GM21381 (cell line): ENCODE data around the gene LRP11.
A peak's percentile ranks its signal among the peaks of the same experiment; 100 is the strongest.
"Not testable (repeated sequence)": the region's sequence is repeated elsewhere in the genome, so short reads cannot be mapped to it uniquely, and the experiment has no call there.

Source experiments
- ATAC-seq: cut with Tn5 transposase; IDR thresholded peaks from one replicate; pipeline ENCODE4 v1.9.1; 2021; ENCODE audit warnings: mild to moderate bottlenecking, moderate library complexity; ENCODE audit not compliant: unreplicated experiment

LRP11 gene

DNA sequence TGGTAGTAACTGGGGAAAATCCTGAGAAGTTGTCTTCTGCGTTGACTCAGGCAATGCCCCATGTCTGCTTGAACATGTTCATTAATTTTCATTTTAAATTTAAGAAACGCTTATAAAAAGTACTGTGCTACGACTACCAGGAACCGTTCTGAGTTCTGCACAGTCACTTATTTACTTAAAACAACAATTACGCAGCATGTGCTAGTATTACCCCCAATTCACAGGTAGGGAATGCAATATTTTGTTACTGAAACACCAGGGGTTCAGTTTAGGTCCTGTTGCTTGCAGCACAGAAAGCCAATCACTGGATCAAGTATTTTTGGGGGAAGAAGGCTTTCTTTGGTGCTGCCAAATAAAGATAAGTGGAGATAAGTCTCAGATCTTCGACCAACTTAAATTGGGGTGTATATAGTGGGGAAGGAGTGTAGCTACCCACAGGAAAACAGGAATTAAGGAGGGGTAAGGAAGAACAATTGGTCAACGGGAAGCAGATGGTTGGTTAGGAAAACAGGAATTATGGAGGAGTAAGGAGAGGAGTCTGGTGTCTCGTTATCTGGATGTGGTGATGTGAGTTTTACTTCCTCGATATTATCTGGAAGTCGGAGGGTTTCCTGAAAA is 5.2 kb upstream of the LRP11 start:
- no peak for ATAC-seq

DNA sequence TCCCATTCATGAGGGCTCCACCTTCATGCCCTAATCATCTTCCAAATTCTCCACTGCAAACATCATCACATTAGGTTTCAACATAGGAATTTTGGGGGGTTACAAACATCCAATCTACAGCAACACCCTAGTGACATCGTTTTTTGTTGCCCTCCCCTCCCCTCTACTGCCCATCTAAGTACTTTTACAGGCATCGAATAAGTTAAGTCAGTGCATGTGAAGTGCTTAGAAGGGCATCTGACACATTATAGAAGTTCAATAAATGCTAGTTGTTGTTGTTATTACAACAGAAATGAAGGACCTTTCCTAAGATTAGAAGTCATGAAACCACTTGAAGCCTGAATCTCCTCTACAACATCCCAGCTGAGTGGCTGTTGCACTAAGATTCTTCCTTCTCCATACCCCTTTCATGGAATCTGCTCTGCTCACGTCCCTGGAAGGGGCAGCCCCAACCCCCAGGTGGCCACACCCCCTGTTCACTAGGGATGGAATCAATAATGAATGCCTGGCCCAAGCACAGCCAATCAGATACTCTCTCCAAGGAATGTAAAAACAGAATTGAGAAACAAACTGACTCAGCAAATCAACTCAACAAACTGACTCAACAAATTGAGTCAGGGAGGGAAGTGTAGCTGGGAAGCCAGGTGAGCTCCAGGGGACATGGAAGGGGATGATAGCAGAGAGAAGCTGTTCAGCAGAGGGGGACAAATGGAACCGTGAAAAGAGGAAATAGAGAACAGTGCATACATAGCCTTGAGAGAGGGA is 3.9 kb upstream of the LRP11 start:
- ATAC-seq = no peak

DNA sequence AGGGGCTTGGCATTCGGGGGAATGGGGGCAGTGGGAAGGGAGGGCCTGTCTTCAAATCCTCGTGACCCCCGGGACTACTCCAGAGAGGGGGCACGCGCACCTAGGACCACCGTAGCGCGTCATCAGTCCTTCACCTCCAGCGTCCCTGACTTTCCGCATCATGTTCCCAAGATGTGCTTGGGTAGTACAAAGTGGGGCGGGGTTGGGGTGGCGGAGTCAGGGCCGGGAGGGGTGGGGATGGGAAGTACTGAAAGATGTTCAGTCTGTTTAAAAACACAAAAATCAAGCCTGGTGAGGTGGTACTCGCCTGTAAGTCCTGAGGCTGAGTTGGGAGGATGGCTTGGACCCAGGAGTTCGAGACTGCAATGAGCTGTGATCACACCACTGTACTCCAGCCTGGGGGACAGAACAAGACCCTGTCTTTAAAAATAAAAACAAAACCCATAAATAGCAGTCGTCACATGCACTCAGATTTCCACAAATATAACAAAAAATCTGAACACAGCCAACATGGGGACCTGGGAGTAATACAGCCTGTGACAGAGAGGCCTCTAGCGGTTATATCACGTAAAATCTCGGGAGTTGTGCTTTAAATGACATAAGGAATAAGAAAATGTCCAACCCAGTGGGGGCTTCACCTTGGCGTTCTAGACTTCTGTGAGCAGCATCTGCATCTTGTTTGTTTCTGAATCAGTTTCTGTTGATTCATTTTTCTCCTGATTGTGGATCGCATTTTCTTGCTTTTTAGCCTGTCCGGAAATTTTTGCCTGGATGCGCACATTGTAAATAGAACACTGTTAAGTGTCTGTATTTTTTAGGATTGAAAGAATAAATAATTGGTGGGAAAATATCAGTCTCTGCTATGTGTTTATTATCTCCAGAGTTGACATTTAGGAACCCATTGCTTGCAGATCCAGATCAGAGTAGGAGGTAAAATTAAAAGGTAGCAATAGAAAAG is 698 bp upstream of the LRP11 start:
- ATAC-seq = no peak

DNA sequence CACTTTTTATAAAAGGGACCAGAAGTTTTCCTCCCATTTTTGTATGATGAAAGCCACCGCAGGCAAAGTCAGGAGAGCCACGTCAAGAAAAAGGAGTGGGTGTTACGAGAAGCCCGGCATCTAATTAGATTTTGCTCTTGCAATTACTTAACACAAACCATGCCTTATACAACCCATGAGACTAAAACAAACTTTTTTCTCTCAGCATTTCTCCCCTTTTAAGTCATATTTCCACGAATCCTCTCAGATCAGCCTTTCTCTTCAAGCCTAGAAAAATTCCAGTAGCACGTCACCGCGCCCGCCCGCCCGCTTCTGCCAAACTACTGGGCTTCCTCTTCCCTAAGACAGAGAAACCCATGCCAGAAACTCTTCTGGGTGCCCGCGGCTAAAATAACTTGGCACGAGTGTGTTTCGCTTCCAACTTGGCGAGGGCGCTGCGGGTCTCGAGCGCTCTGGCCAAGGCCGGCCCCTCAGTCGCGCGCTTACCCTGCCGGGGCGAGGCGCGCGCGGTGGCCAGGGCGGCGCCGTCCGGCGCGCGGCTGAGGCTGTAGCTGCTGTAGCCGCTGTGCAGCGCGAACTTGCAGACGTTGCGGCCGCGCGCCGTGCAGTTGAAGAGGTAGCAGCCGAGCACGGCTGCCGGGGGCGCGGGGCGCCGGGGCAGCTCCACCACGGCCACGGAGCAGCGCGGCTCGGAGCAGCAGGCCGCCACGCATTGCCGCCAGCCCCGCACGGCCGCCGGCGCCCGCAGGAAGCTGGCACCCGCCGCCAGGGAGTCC is 1.0 kb downstream of the LRP11 start:
- ATAC-seq = peak; percentile 26

DNA sequence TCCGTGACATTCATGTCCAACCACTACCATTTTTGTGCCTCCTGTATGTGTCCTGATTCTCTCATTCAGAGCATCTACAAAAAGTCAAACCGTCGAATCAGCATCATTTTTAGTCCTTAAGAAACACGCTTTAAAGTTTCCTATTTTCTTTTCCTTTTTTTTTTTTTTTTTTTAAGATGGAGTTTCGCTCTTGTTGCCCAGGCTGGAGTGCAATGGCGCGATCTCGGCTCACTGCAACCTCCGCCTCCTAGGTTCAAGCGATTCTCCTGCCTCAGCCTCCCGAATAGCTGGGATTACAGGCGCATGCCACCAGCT is 1.8 kb downstream of the LRP11 start:
- not testable (repeated sequence) for ATAC-seq

DNA sequence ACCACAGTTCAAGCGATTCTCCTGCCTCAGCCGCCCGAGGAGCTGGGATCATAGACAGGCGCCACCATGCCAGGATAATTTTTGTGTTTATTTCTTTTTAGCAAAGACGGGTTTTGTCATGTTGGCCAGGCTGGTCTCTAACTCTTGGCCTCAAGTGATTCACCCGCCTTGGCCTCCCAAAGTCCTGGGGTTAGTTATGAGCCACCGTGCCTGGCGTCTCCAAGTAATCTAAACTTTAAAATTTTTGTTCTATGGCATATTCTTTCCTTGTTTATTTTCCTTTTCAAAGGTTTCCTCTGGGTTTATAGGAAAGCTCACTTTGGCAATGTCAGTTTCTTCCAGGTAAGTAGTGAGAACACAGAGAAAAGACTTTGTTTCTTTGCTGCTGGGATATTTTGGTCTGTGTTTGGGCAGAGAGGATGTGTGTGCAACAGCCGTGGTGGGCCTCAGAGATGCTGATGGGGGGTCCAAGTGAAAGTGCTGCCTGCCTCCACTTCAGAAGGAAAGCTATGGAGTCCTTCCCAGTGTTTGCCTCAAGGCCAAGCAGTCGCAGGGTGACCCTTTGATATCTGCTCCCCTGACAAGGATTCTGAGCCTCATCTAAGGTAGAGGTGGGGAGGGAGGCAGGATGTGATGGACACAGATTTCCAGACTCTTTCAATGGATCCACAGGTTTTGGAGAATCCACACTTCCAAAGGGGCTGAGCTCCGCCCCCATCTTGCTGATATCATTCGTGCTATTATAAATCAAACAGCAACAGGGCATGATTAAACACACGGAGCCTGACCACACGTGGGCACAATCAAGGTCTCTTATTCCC is 2.3 kb downstream of the LRP11 start:
- no peak for ATAC-seq

DNA sequence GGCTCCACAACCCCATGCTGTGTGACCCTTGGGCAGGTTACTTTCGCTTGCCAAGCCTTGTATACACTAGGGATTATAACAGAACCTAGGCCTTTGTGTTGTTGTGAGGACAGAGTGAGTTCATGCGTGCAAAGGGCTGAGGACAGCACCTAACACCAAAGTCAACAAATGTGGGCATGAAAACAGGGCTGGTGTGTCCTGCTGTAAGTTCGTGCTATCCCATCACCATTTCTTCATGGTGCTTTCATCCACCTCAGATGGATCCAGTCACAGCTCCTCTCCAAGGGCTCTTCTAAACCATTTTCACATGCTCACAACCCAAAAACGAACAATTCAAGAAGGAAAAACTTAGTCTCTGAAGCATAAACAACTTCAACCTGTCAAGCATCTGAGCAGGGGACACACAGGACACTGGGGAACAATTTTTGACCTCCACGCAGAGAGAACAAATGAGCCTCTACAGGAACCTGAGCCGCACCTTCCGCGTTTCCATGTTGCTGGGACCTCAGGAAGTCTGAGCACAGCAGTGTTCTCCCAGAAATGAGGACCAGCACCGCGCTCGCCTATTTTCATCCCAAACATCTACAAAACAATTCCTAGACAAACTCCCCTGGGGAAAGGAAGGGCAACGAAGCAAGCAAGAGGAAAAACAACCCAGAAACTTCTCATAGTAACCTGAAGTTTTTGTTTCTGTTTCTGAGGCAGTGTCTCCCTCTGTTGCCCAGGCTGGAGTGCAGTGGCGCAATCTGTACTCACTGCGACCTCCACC is 3.1 kb downstream of the LRP11 start:
- ATAC-seq = no peak

DNA sequence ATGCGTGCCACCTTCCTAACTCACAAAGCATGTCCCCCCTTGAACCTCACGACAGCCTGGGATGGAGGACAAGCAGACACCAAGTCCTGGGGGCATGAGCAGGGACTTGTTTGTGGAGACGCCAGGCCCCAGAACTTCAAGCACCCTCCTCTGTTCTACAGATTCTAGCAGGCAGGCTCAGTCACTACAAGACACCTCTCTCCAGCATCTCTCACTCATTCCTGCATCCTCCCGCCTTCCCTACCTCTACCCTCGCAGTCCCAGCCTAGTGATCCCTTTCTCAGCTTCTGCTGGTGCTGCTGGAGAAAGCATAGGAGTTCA is 3.7 kb downstream of the LRP11 start:
- ATAC-seq = no peak

DNA sequence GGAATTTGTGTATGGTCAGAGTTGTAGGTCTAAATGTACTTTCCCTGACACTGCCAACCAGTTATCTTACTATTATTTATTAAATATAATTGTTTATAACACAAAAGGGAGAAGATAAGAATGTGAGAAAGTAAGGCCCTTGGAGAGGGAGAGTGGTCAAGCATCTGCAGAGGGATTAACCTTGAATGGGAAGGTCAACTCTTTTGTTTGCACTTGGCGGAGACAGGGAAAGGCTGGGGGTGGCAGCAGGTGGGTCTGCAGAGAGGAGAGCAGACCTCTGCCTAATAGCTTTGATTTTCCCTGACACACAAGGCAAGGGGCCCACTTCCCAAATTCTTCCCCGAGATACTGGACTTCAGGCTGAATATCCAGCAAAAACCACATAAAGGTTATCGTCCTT is 4.2 kb downstream of the LRP11 start:
- no peak for ATAC-seq

DNA sequence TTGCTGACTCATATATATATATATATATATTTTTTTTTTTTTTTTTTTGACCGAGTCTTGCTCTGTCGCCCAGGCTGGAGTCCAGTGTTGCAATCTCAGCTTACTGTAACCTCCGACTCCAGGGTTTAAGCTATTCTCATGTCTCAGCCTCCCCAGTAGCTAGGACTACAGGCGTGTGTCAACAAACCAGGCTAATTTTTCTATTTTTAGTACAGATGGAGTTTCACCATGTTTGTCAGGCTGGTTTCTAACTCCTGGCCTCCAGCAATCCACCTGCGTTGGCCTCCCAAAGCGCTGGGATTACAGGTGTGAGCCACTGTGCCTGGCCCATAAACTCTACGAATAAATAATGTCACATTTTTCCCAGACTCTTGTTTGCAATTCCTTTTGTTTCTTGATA is 4.8 kb downstream of the LRP11 start:
- ATAC-seq = no peak

DNA sequence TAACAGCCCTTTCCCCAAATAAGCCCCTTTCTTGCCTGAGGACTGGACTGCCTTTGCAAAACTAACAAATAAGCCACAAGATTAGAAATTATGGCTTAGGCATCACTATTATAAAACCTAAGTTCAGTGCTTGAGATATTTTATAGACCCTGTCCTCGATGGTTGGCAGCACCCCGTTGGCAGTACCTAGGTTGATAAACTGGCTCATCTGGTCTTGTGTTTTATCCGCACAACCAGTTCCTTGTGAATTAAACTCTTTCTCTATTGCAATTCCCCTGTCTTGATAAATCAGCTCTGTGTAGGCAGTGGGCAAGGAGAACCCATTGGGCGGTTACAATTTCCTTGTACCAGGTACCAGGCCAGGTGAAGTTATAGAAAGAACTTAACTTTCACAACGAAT is 6.6 kb downstream of the LRP11 start:
- ATAC-seq = no peak

DNA sequence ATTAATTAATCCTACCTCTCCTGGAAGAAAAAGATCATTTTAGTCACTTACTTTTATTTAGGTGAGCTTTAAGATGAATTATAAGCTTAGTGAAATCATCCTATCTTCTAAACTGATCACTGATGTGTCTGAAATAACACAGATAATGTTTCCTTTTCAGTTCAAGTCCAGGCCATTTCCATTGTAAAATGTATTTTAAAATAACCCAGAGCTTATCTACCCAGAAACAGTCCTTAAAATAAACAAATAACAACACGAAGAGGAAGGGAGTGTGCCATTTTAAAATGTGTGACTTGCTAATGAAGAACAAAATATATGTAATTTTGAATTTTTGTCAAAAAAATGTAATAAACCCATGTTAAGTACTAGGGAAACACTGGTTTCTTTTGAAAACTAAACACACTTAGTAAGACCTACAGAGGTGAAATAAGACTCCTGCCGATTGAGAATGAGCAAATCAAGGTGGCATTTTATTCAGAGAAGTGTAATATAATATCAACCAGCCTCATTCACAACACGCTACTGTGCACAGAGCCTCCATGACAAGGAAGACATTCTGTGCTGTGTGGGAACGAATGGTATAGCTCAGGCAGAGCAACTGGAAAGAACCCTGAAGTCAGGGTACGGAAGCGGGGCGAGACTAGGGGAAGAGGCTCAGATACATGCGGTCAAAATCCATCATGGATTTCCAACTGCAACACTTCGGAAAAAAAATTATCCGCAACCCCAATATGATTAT is 7.7 kb downstream of the LRP11 start:
- ATAC-seq = no peak

DNA sequence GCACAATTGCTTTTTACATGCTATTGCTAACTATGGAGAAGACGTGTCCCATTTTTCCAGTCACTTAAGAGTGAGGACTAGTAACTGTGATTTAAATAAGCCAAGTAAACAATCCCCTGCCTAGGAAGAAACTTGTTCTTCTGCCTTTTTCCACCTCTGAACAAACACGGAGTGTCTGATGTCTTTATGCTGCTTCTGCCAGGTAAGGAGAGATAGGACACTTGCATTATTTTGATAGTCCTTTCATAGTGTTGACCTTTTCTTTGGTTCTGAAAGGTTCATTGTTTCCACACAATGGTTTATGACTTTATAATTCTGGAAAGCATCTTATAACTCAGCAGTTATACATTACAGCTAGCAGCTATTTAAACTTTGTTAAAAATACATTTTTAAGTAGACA is 8.4 kb downstream of the LRP11 start:
- ATAC-seq = no peak

DNA sequence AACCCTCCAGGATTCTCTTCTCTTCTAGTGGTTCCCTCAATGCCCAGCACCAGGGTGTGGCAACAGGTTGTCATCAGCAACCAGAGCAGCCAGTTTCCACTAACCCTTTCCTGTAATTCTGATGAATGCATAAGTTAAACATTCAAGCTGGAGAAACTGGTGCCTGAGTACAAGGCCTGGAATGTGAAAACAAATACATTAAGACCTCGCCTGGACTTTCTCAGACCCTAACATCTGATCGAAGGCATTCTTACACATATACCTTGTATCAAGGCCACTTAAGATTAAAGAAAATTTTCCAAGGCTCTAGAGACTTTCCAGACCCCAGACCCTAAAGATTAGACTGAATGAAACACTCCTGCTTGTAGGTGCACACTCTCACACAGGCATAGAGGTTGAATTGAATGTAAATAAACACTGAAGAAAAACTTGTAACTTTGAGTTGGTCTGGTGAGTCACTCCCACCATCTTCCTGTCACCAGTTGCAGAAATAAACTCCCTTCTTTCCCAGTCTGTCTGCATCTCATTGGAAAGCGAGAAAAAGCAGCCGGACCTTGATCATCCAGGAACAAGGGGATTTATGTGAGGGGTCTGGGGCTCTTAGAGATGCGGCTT is 9.0 kb downstream of the LRP11 start:
- ATAC-seq = no peak

DNA sequence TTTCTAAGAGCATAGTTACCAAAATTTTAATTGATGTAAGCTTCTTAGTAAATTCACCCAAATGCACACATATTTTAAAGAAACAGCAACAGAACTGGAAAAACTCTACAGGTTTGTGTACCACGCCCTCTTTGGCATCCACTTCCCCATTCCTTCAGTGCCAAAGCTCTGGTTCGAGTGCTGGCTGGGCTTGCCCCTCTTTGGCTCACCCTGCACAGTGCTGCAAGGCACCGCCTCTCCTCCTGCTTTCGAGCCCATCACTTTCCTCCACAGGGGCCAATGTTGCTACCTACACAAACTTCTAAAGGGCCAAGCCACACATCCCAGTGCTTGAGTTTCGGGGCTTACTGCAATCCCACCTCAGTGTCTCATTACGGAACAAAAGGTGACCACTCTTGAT is 9.6 kb downstream of the LRP11 start:
- ATAC-seq = no peak

DNA sequence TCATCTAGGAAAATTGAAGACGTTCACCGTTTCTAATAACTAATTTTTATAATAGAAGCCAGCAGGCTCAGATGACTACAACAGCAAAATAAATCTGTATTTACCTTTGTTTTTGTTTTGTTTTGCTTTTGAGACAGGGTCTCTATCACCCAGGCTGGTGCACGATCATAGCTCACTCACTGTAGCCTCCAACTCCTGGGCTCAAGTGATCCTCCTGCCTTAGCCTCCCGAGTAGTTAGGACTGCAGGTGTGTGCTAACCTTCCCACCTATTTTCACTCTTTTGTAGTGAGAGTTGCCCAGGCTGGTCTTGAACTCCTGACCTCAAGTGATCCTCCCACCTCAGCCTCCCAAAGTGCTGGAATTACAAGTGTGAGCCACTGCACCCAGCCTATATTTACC is 10.1 kb downstream of the LRP11 start:
- not testable (repeated sequence) for ATAC-seq

DNA sequence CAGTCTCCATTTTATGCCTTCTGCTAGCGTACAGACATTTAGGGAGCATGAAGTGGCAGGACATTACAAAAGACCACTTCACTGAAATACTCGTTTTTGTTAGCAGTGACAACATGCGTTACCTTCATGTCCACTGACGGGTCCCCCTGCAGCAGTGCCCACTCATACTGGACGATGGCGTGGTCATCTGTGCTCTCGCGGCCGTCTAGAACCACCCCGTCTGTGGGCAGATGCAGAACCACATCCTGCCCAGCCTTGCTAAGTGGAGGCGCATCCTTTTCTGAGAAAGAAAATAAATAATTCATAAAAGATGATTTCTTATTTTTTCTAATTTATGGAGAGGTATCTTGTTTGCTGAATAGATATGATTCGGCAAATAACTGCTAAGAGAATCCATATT is 11.3 kb downstream of the LRP11 start:
- no peak for ATAC-seq

DNA sequence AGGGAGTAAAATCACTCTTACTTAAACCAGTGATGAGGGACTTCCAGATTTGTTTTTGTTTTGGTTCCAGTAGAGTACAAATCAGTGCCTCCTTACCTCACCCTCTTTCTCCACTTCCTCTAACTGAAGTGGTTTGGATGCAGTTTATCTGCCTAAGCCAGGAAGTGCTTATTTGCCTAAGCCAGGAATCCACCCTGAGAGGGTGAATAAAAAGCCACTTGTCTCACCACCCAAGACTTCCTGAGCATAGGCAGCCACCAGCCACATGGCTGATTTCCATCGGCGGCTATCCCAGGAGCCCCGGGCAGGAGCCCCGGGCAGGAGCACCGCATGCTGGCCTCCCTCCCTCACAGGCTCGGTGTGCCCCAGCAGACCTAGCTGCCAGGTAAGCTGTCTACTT is 12.0 kb downstream of the LRP11 start:
- no peak for ATAC-seq
